ENCODE data around the gene ADAM19. TPM values are rescaled to one million over a fixed set of nuclear protein-coding genes. Genes with fewer than 3 reads are reported as not detected.

Gene ADAM19
- total RNA-seq, 3 donors from 2014 or later, result 1.9 to 3.6 (median 3.5) TPM

DNA sequence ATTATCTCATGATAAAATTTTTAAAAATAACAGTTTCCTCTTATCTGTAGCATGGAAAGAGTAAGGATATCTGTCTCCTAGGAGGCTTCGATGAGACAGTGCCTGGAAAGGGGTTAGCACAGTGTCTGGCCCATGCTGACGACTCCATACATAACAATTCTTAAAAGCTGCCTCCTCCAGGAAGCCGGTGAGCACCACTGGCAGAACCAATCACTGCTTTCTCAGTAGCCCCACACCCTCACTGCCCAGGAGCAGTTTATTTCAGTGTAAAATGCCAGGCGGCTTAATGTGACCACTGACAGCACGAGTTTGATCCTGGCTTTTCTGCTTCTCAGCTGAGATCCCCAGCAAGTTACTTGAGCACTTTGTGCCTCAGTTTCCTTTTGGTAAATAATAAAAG lies 116.7 kb downstream of the ADAM19 start:
- Histone ChIP-seq H3K27me3 (peaks cover 5 to 16% of the 10 kb centered on the region in 2 donors), H3K4me3 (no peak overlapping the region), H3K4me1 (no peaks in the 10 kb centered on the region), H3K9me3 (no peaks in the 10 kb centered on the region), H3K27ac (no peak overlapping the region), H3K36me3 (no peaks in the 10 kb centered on the region)
- TF ChIP-seq, protein P1, sequence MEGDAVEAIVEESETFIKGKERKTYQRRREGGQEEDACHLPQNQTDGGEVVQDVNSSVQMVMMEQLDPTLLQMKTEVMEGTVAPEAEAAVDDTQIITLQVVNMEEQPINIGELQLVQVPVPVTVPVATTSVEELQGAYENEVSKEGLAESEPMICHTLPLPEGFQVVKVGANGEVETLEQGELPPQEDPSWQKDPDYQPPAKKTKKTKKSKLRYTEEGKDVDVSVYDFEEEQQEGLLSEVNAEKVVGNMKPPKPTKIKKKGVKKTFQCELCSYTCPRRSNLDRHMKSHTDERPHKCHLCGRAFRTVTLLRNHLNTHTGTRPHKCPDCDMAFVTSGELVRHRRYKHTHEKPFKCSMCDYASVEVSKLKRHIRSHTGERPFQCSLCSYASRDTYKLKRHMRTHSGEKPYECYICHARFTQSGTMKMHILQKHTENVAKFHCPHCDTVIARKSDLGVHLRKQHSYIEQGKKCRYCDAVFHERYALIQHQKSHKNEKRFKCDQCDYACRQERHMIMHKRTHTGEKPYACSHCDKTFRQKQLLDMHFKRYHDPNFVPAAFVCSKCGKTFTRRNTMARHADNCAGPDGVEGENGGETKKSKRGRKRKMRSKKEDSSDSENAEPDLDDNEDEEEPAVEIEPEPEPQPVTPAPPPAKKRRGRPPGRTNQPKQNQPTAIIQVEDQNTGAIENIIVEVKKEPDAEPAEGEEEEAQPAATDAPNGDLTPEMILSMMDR (IDR thresholded peaks at IDR 0.05), result no peak
- no peak for TF ChIP-seq POLR2A (IDR thresholded peaks at IDR 0.05)
- TF ChIP-seq POLR2AphosphoS5 (IDR thresholded peaks at IDR 0.05), result no peak
- DNase-seq (ENCODE audit: low spot score in 2 of 2), result no peak
- intact Hi-C loops (cut with DNase I; ENCODE audit: low total_unique reads), result no loop called here

DNA sequence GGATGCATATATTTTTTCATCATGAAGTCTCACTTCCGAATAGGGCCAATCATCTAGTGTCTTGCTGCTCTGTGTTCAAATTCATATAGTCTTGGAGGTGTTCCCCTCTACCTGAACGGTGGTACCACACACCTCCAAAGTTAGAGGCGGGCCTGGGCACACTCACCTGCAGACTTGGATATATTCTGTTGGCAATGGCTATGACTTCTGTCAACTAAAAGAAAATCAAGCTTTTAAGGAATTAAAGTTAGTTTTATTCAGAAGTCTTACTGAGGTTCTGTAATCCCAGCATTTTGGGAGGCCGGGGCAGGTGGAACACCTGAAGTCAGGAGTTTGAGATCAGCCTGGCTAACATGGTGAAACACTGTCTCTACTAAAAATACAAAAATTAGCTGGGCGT lies 118.2 kb downstream of the ADAM19 start:
- DNase-seq (ENCODE audit: low spot score in 2 of 2), result no peak
- intact Hi-C loops (cut with DNase I; ENCODE audit: low total_unique reads), result no loop called here

DNA sequence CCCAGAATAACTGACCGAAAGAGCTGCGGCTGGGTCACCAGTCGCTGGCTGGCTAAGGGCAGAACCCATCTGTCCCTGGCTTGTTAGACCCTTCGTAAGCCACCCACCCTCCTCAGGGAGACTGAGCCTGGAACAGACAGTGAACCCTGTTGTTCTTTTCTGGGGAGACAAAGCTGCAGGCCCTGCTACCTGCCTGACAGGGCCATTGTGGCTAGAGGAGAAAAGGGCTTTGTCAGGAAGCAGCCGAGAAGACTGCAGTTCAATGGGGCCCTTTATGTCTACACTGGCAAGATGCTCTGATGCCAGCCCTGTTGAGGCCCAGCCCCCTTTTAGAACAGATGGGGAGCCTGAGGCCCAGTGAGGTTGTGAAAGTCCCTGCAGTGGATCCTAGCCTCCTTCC lies 119.3 kb downstream of the ADAM19 start:
- H3K27ac ChIP-seq, result no peak overlapping the region
- intact Hi-C loops (cut with DNase I; ENCODE audit: low total_unique reads), result no loop called here
- no peaks in the 10 kb centered on the region for H3K9me3 ChIP-seq
- TF ChIP-seq POLR2A (IDR thresholded peaks at IDR 0.05) (no peak), POLR2AphosphoS5 (IDR thresholded peaks at IDR 0.05) (no peak)
- TF ChIP-seq, protein P1 (IDR thresholded peaks at IDR 0.05), result no peak
- no peak overlapping the region for H3K4me3 ChIP-seq
- no peaks in the 10 kb centered on the region for H3K4me1 ChIP-seq
- no peak for DNase-seq (ENCODE audit: low spot score in 2 of 2)
- peaks cover 5 to 16% of the 10 kb centered on the region in 2 donors for H3K27me3 ChIP-seq
- H3K36me3 ChIP-seq, result no peaks in the 10 kb centered on the region

More for the DNA sequence above, 118.2 kb downstream of the ADAM19 start:
- no peaks in the 10 kb centered on the region for H3K9me3 ChIP-seq
- no peaks in the 10 kb centered on the region for H3K36me3 ChIP-seq
- TF ChIP-seq, protein P1 (IDR thresholded peaks at IDR 0.05), result no peak
- TF ChIP-seq POLR2A (IDR thresholded peaks at IDR 0.05) (no peak), POLR2AphosphoS5 (IDR thresholded peaks at IDR 0.05) (no peak)
- H3K4me3 ChIP-seq, result no peak overlapping the region
- H3K27ac ChIP-seq, result no peak overlapping the region
- peaks cover 5 to 16% of the 10 kb centered on the region in 2 donors for H3K27me3 ChIP-seq
- no peaks in the 10 kb centered on the region for H3K4me1 ChIP-seq

DNA sequence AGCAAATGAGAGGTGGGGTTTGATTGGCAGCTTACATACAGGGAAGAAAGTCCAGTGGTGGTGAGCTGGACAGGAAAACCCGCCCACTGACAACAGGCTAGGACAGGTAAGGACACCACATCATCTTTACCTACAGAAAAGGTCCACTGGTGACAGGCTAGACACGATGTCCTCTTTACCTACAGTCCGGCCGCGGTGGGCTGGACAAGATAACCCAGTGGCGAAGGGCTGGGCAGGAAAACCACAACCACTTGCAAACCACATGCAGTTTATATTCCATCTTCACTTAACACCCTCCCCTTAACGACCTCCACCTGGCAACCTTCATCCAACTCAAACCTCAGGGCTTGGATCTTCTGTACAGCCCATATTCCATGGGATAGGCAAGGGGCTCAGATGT lies 120.5 kb downstream of the ADAM19 start:
- no peak for DNase-seq (ENCODE audit: low spot score in 2 of 2)
- intact Hi-C loops (cut with DNase I; ENCODE audit: low total_unique reads), result no loop called here

DNA sequence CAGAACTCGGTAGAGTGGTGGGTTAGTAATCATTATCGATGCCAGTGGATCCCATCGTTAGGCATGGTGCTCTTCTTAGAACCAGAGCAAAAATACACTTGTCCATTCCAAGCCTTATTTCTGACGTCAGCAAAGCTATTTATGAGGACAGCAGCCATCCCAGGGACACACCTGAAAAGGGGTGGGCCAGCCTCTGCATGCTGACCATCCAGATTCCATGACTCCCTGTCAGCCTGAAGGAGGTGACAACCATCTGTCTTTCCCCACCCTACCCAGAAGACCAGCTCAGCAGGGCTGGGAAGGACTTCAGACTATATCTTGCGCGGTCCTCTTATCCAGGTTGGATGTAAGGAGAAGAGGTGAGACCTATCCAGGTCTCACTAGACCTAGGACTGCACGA lies 121.3 kb downstream of the ADAM19 start:
- TF ChIP-seq, protein P1 (IDR thresholded peaks at IDR 0.05), result no peak
- TF ChIP-seq POLR2A (IDR thresholded peaks at IDR 0.05), result no peak
- TF ChIP-seq POLR2AphosphoS5 (IDR thresholded peaks at IDR 0.05), result no peak
- DNase-seq (ENCODE audit: low spot score in 2 of 2), result no peak
- intact Hi-C loops (cut with DNase I; ENCODE audit: low total_unique reads), result no loop called here
- H3K27me3 ChIP-seq, result no peaks in the 10 kb centered on the region
- H3K9me3 ChIP-seq, result no peaks in the 10 kb centered on the region
- H3K36me3 ChIP-seq, result no peaks in the 10 kb centered on the region
- H3K27ac ChIP-seq, result no peak overlapping the region
- H3K4me3 ChIP-seq, result no peak overlapping the region
- no peaks in the 10 kb centered on the region for H3K4me1 ChIP-seq

More for the DNA sequence above, 120.5 kb downstream of the ADAM19 start:
- peaks cover 2 to 6% of the 10 kb centered on the region in 2 donors for H3K27me3 ChIP-seq
- no peaks in the 10 kb centered on the region for H3K9me3 ChIP-seq
- TF ChIP-seq, protein P1 (IDR thresholded peaks at IDR 0.05), result no peak
- TF ChIP-seq POLR2A (IDR thresholded peaks at IDR 0.05), result no peak
- no peak for TF ChIP-seq POLR2AphosphoS5 (IDR thresholded peaks at IDR 0.05)
- no peak overlapping the region for H3K27ac ChIP-seq
- H3K4me1 ChIP-seq, result no peaks in the 10 kb centered on the region
- H3K36me3 ChIP-seq, result no peaks in the 10 kb centered on the region
- H3K4me3 ChIP-seq, result no peak overlapping the region

Data from breast epithelium (tissue), 4 donors.